ENCODE measurements around the gene PEF1.
"Not testable (repeated sequence)": the region's sequence is repeated elsewhere in the genome, so short reads cannot be mapped to it uniquely, and the experiment has no call there.

The PEF1 gene

DNA sequence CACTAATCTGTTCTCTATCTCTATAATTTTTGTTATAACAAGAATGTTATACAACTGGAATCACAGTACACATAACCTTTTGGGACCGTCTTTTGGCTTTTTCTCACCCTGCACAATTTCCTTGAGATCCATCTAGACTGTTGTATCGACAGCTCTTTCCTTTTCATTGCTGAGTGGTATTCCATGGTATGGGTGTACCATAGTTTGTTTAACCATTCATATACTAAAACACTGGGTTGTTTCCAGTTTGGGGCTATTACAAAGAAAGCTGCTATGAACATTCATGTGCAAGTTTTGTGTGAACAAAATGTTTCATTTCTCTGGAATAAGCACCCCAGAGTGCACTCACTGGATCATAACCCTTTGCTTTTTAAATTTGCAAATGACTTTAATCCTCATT, 42.6 kb downstream of the PEF1 start:
- DNase-seq: no peak

DNA sequence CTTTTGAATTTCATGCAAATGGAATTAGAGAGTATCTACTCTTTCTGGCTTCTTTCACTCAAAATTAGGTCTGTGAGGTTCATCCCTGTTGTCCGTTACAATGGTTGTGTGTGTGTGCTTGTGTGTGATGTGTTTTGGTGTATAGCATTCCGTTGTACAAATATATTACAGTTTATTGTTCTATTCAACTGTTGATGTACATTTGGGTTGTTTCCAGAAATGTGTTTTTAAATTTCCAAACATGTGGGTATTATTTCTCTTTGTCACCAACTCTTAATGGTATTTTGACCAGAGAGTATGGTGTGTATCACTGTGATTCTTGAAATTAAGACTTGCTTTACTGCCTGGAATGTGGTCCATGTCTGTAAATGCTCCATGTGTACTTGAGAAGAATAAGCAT, 44.0 kb downstream of the PEF1 start:
- DNase-seq: no peak

DNA sequence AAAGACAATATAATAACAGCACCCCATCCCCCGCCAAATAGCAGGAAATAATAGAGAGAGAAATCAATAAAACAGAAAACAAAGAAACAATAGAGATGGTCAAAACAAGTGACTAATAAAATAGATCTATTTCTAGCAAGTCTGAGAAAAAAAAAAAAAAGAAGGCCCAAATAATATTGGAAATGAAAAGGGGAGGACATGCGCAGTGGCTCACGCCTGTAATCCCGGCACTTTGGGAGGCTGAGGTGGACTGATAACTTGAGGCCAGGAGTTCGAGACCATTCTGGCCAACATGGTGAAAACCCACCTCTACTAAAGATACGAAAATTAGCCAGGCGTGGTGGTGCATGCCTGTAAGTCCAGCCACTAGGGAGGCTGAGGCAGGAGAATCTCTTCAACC, 45.7 kb downstream of the PEF1 start:
- no peak for DNase-seq

DNA sequence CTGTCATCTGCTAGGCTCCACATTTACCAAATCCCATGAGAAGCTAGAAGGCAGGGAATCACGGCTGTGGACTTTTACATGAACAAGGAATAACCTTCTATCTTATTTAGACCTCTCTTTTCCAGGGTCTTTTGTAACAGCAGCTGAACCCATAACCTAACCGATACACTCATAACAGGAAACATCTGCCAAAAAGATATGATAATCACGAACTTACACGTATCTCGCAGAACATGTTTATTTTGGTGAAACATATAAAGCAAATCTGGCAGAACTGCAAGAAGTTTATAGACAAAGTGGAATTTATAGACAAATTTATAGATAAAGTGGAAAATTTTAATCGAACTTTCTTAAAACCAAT, 48.0 kb downstream of the PEF1 start:
- DNase-seq: no peak

DNA sequence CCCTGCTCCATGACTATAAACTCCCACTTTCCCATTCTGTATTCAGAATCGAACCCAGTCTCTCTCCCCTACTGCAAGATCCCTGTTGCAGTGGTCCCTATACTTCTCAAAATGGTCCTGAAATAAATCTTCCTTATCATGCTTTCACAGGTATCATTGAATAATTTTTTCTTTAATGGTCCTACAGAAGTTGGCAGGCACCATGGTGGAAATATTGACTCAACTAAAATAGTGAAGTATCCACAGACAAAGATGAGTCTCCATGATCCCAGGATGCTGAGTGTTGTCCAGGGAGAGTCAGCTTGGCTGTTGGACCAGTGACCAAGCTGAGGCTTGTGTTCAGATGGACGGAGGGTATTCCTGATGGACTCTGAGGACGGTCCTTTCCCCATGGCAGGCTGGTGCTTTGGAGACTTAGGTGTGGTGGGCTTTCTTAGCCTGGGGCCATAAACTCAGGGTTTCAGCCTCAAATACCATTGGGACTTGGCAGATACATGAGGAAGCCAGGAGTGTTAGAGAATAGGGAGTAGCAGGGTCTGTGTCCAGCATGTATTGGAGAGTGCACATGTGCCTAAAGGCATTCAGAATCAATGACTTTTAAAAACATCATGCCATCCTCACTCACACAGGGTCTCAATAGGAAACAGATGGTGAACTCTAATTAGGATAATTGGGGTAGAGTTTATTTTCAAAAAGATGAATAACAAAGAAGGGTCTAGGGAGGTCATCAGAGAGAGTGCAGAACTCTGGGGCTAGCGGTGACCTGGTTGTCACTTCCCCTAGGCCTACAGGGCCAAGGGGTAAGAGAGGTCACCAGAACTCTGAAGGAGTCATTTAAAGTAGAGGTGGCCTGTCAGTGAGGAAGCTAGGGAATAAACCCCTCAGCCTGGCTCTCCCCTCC, 48.6 kb downstream of the PEF1 start:
- no peak for DNase-seq

DNA sequence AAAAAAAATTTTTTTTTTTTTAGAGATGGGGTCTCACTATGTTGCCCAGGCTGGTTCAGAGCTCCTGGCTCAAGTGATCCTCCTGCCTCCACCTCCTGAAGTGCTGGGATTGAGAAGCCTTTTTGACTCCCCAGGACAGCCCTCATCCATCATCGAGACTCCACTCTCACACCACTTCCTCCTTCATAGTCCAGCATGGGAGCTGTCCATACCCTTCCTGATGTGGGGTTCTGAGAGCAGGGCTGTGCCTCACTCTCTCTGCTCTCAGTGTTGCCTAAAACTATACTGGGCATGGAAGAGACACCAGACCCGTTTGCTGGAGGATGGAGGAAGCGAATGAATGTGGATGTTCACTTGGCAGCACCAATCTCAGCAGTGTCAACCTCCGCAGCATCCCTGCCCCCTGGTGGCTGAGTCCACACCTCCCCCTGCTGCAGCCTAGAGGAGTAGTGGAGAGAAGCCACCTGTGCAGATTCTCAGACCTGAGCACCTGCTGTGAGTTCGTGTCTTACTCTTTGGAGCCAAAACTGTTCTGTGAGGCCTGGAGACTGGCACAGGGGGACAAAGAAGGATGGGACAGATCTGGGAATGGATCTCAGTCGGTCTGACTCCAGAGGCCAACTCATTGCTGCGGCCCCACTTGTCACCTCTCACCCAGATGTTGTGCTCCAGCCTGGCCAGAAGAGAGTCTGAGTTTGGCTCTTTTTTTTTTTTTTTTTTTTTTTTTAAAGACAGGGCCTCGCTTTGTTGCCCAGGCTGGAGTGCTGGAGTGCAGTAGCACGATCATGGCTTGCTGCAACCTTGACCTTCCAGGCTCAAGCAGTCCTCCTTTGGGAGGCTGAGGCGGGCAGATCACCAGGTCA, 50.7 kb downstream of the PEF1 start:
- DNase-seq: peak; percentile 39

DNA sequence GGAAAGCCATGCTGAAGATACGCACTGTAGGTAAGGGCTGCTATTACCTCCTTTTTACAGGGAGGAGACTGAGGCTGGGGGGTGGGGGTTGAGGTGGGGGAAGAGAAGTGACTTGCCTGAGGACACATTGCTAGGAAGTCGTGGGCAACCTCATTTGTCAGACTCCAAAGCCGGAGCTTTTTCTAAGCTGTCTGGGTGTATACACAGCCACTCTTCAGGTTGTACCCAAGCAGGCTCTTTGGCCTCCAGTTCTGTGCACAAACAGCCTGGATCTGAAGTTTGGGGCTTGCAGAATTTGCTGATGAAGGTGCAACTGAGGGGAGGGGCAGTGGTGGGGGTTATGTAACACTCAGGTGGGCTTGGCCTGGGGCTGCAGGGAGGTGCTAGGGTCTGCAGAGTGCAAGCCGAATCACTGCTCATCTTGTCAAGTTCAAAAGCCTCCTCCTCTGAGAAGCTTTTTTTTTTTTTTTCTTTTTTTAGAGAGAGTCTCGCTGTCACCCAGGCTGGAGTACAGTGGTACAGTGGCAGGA, 51.5 kb downstream of the PEF1 start:
- DNase-seq: no peak

DNA sequence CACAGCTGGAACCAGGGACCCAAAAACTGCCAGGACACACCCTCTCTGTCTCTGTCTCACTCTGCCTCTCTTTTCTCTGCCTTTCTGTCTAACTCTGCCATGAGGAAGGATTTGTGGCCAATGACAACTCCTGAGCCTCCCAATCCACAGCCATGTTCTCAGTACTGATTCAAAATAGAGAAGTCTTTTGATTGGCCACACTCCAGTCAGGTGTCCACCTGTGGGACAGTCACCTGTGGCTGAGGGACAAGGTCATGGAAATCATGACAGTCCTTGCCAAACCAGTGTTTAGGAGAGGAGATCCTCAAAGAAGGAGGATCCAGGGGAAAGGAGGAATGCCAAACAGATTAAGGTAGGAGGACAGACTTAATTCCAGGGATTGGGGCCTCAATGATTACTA, 52.5 kb downstream of the PEF1 start:
- DNase-seq: no peak

DNA sequence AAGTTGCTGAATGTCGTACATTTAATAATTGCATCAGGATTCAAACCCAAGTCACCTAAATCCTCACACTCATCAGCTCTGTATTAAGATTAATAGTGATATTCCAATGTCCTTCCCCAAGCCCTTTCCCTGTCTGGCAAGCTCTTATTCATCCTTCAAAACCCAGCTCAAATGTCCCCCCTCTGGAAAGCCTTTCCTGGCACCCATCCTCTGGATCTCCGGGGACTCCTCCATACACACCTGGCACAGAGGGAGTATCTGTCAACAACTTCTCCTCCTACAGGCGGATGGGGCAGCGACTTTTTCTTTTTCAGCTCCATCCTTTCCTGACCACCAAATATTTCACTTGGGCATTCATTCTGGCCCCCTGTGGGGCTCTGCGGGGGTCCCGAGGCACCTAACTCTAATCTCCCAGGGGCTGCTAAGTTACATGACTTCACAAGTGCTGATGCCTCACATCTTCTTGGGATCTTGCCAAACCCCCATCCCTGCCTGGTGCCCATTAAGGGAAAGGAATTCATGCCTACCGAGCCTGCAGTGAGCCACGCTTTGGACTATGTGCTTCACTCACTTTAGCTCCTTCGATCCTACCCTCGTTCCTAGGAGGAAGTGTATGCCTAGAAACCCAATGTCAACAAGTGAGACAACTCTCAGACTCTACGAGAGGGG, 53.1 kb downstream of the PEF1 start:
- no peak for DNase-seq

DNA sequence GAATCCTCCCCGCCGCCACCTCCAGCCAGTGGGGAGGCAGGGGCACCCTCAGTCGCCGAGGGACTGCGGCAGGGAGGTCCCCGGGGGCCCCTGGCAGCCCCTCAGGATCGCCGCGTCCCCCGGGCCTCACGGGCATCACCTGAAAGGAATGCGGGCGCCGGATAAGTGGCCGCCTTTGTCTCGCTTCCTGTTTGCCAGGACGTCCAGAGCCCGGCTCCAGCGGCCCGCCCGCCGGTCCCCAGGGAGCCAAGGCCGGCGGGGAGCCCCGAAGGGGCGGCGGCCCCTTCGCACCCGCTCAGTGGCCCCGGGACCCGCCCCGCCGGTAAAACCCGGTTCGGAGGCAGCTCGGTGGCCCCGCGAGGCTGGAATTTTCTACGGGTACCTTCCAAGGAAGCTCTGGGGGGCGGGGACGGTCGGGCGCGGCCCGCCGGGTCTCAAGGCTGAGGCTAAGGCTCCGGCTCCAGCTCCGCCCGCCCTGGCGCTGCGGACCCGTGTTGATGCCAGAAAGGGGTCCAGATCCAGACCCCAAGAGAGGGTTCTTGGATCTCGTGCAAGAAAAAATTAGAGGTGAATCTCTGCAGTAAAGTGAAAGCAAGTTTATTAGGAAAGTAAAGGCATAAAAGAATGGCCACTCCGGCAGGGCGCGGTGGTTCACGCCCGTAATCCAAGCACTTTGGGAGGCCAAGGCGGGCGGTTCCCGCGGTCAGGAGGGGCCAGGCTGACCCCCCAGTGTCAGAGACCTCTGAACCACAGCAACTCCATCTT, 55.7 kb downstream of the PEF1 start:
- no peak for DNase-seq

DNA sequence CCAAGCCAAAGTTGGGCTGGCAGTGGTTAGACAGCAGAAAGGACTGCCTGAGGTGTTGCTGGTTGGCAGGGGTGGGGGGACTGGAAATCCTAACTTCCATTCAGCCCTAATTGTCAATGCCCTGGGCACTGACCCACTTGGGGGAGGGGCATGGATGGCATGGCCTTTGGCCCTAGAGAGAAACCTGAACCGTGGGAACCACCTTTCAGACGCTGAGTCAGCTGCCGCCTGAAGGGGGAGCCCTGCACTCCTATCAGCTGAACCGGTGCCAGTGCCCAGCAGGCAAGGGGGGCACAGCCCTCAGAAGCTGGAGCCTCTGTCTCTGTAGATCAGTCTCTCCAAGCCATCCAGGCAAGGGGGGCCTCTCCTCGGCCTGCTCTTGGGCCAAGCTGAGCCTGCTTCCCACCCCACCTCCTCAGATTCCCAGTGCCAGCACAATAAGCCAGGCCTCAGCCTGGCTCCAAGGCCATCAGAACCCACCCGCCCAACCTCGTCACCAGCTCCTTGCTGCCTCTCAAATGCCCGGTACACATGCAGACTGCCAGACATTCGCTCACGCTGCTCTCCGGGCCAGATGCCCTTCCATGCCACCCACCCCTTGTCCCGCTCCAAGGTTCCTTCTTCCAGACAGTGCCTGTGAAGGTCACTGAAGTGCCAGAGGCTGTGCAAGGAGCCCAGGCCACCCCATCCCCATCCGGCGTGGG, 56.8 kb downstream of the PEF1 start:
- DNase-seq: peak; percentile 19

DNA sequence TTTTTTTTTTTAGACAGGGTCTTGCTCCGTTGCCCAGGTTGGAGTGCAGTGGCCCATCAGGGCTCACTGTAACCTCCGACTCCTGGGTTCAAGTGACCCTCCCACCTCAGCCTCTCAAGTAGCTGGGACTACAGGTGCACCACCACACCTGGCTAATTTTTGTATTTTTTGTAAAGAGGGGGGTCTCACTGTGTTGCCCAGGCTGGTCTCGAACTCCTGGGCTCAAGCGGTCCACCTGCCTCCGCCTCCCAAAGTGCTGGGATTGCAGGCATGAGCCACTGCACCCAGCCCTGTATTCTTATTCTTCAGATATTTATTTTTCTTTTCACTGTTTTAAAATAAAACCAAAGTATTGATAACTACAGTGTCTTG, 57.4 kb downstream of the PEF1 start:
- DNase-seq: not testable (repeated sequence)

DNA sequence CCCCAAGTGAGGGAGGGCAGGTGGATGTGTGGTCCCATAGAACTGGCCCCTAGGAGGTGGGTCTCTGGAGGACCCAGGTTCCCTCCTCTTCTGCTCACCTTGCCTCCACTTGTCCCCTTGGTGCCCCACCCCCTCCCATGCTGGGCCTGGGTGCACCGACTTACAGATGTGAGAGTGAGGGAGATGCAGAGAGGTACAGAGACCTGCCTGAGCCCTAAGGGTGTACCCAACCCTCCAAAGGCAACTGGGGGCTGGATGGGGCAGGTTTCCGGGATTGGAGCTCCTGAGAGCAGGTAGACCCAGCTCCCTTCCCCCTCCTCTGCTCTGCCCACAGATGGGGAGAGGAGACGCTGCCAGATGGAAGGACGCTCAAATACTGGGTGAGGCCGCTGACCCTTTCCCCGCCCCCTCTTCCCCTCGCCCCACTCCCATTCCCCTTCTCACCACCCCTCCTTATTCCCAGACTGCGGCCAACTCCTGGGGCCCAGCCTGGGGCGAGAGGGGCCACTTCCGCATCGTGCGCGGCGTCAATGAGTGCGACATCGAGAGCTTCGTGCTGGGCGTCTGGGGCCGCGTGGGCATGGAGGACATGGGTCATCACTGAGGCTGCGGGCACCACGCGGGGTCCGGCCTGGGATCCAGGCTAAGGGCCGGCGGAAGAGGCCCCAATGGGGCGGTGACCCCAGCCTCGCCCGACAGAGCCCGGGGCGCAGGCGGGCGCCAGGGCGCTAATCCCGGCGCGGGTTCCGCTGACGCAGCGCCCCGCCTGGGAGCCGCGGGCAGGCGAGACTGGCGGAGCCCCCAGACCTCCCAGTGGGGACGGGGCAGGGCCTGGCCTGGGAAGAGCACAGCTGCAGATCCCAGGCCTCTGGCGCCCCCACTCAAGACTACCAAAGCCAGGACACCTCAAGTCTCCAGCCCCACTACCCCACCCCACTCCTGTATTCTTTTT, 58.0 kb downstream of the PEF1 start:
- no peak for DNase-seq

DNA sequence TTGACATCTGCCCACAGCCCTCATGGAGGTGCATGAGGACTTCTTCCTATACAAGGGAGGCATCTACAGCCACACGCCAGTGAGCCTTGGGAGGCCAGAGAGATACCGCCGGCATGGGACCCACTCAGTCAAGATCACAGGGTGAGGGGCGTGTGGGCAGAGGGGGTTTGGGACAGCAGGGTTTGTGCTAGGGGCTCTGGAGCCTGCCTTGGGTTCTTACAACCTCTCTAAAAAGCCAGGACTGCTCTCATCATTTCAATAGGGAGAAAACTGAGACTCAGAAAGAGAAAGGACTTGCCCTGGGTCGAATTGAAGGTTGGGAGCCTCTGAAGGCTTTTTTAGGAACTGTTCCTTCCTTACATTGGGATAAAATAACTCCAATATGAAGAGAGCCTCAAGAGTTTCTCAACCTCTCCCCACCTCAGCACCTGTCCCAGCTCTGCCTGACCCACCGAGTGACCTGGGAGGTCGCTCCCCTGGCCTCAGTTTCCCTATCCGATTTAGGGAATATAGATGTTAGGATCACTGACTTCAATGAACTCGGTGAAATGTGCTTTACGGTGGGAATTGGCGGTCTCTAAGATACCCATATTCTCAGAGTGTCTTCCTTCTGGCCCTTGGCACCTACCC, 58.8 kb downstream of the PEF1 start:
- no peak for DNase-seq

DNA sequence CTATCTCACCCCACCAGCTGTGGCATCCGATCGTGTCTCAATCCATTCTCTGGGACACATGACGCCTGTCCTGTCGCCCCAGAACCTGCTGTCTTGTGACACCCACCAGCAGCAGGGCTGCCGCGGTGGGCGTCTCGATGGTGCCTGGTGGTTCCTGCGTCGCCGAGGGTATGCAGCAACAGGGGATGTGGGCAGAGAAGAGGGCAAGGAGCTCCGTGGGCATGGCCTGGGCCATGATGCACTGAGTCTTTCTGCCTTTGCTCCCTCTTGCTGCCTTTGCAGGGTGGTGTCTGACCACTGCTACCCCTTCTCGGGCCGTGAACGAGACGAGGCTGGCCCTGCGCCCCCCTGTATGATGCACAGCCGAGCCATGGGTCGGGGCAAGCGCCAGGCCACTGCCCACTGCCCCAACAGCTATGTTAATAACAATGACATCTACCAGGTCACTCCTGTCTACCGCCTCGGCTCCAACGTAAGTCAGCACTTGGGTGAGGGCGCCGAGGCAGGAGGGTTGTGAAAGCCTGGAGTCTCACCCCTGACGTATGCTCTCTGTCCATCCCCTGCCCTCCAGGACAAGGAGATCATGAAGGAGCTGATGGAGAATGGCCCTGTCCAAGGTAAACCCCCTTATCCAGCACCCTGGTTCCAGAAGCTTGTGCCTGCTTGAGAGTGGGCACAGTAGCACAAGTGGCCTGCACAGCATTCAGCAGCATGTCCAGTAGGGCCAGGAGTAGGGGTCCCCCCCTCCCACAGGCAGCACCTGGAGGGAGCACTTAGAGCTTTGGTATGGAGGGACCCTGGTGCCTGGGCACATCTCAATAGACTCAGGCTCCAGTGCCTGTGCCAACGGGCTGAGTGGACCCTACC, 59.6 kb downstream of the PEF1 start:
- DNase-seq: no peak

DNA sequence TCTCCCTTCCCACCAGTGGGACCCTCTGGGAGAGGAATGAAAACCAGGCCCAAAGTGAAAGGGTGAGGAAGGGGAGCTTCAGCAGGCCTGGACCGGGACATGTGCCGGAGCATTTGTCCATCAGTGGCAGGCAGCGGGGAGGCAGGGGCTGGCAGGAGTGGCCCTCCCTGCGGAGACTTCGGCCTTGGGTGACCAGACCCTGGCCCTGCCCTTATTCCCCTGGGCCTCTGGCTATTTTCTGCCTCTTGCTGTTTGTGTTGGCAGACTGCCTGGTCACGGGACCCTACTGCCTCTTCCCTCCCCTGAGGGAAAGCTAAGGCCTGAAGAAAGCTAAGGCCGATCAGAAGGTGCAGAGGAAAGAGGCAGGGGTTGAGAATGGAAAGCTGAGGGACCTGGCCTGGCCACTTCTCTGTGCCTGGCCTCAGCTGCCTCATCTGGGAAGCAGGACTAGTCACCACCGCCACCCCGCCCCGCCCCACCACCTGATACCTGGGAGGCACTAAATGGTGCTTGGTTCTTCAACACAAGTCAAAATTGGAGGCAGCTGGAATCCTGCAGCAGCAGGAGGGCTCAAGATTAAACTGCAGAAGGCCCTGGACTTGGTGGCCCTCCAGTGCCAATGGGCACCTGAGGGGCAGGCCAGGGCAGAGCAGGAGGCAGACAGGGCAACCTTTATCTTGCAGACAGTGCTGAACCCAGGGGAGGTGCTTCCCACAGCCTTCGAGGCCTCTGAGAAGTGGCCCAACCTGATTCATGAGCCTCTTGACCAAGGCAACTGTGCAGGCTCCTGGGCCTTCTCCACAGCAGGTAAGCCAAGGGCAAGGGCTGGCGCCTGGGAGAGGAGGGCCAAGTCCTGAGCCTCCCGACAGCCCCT, 60.4 kb downstream of the PEF1 start:
- no peak for DNase-seq

DNA sequence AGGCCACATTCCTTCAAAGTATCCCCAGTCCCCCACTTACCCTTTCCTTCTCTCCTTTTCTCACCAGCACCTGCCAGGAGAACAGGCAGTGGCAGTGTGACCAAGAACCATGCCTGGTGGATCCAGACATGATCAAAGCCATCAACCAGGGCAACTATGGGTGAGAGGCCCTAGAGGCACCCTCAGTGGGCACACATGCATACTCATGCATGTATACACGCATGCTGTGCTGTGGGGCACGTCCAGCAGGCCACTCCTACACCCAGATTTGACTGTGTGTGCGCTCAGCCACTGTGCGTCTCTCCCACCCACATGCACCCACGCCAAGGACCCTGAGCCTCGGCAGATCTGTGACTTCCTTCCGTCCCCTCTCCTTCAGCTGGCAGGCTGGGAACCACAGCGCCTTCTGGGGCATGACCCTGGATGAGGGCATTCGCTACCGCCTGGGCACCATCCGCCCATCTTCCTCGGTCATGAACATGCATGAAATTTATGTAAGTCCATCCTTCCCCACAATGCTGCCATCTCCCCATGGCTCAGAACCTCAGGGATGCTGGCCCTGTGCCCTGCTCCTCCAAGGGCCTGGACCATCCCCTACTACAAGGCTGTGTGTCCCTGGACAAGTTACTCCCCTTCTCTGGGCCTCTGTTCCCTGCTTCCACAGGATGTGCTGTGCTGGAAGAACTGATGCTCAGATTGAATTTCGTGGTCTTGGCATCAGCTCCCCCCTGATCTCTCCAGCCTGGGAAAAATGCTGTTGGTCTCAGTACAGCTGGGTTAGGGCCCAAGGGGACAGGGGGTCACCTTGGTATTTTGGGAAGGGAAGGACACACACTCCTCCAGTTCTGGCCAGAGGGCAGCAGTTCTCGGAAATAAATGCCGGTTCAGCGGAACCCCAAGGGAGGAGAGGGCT, 61.3 kb downstream of the PEF1 start:
- no peak for DNase-seq
